DMS53 (cell line): ENCODE data around the gene PXYLP1.
A peak's percentile ranks its signal among the peaks of the same experiment; 100 is the strongest.
"Not testable (repeated sequence)": the region's sequence is repeated elsewhere in the genome, so short reads cannot be mapped to it uniquely, and the experiment has no call there.

ENCODE experiments used
- DNase-seq: peaks from one replicate; lab custom pipeline; 2025; lab: John Stamatoyannopoulos, UW

The PXYLP1 gene

DNA sequence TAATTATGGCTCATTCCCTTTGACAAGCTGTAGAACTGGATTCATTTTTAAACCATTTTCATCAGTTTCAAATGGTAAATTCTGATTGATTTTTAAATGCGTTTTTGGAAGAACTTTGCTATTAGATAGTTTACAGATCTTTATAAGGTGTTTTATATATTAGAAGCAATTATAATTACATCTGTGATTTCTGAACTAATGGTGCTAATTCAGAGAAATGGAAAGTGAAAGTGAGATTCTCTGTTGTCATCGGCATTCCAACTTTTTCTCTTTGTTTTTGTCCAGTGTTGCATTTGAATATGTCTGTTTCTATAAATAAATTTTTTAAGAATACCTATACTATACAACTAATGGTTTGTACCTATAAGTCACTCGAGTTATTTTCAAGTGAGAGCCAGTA lies 62.7 kb downstream of the PXYLP1 start:
- DNase-seq, result no peak

DNA sequence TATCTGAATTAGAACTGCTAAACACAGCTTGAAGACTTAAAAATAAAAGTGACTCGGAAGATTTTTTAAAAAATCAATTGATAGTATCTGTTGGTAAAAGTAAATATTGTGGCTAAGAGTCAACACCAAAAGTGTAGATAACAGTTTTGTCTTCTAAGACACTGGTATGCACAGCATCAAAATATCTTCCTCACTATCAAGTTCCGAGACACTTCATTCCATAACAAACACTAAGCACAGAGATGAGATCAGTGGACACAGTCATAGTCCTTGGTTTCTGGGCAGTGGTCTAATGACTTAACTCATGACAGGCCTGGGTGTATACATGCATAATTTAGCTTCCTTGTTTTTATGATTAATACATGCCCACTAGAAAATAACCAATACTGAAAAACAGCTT lies 63.2 kb downstream of the PXYLP1 start:
- no peak for DNase-seq

DNA sequence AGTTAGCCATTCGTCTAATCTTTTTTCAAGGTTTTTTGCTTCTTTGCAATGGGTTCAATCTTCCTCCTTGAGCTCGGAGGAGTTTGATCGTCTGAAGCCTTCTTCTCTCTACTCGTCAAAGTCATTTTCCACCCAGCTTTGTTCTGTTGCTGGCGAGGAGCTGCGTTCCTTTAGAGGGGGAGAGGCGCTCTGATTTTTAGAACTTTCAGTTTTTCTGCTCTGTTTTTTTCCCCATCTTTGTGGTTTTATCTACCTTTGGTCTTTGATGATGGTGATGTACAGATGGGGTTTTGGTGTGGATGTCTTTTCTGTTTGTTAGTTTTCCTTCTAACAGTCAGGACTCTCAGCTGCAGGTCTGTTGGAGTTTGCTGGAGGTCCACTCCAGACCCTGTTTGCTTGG lies 68.8 kb downstream of the PXYLP1 start:
- not testable (repeated sequence) for DNase-seq

DNA sequence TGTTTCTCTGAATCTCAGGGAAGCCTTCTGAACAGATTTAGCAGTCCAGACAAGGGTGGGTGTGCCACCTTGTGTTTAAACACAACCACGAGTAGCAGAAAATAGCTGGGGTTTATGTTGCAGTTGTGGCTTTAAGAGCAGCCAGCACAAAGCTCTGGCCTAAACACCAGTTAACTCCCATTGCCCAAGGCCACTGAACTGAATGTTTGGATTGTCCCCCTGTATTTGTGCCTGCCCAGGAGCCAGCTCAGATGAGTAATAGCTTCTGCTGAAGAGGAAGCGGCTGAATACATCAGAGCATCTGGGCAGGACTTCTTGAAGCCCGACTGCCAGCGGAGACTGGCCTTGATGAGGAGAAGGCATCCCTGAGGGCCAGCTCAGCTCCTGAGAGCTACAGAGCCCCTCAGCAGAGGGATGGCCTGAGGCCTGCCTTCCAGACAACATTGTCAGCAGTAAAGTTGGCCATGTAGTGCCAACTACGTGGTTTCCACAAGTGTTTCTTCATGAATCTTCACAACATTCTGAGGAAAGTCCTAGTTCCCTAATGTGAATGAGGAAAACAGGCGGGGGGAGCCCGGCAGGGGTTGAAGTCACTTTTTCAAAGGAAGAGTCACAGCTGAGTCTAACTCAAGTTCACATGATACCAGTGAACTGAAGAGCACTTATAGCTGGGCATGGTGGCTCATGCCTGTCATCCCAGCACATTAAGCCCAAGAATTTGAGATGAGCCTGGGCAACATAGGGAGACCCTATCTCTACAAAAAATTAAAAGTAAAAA lies 70.9 kb downstream of the PXYLP1 start:
- no peak for DNase-seq

DNA sequence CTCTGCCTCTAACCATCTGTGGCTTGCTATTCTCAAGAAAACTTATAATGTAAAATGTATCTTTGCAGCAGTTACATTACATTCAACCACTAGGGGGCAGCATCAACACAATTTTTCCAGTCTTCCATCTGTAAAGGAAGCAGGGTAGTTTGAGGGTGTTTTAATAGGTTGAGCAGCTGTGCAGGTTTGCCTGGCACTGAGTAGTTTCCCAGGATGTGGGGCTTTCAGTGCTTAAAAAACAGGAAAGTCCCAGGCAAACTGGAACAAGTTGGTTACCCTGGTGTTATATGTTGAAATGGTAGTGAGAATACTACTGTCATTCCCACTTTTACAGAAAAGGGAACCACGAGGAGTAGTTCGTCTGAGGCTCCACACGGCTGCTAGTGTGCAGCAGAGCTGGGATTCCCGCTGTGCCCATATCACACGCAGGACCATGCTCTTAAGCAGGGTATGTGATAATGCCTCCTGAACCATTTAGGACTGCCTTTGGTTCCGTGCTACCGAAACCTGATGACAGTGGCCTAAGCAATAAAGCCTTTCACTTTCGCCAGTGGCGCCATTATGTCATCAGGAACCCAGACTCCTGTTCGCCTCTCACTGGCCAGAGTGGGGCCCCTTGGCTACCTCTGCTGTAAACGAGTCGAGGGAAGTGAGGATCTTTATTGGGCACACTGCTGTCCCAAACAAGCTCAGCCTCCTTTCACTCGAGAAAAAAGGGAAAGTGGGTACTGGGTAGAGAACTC lies 72.0 kb downstream of the PXYLP1 start:
- DNase-seq, result peak; percentile 79

DNA sequence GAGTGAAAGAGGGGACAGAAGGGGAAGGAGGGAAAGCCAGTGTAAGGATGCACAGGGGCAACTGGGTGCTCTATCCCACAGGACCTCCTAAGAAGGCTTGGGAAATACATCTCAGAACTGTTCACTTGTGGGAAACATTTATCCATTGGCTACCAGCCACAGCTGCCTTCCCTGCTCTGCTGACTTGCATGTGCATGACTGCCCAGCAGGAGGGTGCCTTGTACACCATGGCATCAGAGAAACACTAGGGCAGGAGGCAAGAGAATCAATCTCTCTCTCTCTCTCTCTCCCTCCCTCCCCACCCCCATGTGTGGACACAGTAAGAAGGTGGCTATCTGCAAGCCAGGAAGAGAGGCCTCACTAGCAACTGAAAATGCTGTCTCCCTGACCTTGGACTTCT lies 73.8 kb downstream of the PXYLP1 start:
- DNase-seq, result peak; percentile 36

DNA sequence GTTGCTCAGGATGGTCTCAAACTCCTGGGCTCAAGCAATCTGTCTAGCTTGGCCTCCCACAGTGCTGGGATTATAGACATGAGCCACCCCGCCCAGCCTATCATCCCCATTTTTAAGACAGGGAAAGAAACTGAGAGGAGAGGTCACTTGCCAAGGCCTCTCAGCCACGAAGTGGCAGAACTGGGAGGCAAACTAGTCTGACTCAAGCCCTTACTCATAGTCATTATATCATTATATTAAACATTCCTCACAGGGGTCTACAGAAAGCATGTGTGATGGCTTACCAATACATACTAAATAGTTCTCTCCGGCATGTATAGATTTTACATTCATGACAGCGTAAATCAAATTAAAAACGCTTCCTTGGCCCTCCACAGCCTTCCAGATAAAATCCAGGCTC lies 74.7 kb downstream of the PXYLP1 start:
- DNase-seq, result no peak

DNA sequence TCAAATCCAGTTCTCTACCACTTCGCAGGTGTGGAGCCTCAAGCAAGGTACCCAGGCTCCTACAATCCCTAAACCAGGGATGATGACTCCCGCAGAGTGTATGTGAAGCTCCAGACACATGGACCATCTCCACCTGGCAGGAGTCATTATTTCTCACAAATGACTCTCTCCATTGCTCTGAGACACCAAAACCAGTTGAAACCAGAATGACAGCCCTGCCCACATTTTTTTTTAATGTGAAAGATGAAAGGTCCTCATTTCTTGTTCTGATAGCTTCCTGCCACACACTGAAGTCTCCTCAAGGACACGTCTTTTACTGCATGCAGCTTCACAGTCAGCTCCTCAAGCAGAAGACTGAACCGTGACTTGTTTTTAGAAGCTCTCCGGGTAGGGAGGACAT lies 75.3 kb downstream of the PXYLP1 start:
- DNase-seq, result no peak

DNA sequence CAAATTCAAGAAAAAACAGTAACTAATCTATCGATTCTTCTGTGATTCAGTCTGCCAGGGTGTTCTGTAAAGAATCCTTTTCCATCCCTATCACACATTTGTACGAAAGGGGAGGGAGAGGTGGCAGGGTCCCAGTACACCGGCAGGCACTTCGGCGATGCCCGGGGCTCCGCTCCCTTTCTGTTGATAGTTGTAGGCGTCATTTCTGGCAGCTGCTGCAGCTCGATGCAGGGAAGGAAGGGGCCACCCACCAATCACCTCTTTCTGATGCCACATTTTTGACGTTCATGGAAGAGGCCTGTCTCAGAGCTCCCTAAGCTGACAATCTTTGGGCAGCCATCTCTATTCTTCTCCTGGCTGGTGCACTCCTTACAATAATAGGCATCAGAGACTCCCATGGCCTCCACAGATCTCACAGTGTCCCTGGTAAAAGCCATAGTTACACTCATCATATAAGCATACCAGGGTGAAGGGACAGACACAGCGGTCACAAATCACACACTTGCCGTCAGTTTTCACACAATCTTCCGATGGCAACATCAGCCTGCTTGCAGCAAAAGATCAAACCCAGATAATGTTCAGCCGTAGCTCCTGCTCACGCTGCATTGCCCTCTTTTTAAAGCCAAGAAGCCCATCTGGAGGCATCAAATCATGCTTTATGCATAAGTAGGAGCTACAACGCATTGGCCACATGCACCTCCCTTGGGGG lies 75.9 kb downstream of the PXYLP1 start:
- DNase-seq, result no peak

DNA sequence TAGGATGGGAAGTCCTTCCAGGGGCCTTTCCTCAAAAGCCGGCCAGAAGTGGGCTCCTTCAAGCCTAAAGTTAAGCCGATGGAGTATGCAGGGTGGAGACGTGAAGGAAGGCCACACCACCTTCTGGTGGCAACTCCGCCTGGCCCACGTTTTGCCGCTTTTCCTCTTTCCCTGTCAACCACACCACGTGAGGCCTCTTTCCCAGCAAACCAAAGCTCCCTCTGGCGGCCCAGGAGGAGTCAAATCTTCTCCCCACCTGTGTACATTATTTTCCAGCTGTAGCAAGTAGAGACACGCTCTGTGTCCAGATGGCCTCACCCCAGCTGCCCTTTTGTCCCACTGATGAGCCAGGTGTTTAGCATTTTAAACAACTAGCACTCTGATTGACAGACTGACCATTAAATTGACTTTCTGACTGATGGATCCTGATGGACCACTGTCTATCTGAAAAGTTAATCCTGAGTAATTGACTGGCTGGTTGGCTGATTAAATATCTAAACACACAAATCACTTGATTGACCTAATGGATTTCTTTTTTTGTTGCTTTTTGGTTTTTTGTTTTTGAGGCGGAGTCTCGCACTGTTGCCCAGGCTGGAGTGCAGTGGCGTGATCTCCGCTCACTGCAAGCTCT lies 77.1 kb downstream of the PXYLP1 start:
- peak; percentile 94 for DNase-seq

DNA sequence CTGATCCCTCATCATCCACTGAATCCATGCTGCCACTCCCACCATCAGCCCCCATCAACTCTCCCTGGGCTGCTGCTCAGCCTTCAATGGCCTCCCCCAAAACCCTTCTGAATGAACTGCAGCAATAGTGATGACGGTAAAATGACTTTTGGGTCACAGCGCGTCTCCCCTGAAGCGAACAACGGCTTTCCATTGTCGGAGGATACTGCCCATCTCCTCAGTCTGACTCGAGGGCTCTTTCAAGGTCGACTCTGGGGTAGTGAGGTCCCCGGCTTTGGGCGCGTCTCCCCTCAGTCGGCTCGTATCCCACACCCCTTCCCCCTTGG lies 79.5 kb downstream of the PXYLP1 start:
- no peak for DNase-seq

DNA sequence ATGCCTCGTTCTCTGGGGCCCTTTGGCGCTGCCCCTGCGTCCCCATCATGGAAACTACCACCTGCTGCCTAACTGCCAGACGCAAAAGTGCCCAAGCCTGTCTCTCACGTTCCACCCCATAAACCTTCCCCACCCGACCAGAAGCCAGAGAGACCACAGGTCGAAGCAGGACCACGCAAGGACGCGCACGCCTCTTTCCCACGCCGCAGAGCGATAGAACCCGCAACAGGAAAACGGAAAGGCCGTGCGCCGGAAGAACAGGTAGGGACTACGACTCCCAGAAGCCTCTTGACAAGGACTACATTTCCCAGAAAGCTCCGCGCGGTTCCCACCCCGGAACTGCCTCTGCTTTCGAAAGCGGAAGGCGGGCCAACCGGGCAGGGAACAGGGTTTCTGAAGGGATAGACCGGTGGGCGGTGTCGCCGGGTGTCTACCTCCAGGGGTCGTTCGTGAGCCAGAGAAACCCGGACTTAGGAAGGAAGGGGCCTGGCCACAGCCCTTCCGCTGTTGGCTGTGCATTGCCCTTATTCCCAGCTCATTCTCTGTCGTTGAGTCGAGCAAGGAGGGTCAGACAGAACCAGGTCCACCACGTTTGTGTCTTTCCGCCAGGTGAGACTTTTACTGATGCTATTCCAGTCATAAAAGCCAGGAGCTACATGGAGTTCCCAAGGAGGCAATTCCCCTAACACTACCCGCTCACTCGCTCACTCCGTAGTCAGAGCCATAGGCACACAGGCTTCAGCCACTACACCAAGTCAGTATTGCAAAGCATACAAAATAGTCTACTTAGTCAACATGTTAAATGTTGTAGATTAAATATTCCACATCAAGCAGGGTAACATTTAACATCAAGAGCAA lies 80.1 kb downstream of the PXYLP1 start:
- peak; percentile 98 for DNase-seq

DNA sequence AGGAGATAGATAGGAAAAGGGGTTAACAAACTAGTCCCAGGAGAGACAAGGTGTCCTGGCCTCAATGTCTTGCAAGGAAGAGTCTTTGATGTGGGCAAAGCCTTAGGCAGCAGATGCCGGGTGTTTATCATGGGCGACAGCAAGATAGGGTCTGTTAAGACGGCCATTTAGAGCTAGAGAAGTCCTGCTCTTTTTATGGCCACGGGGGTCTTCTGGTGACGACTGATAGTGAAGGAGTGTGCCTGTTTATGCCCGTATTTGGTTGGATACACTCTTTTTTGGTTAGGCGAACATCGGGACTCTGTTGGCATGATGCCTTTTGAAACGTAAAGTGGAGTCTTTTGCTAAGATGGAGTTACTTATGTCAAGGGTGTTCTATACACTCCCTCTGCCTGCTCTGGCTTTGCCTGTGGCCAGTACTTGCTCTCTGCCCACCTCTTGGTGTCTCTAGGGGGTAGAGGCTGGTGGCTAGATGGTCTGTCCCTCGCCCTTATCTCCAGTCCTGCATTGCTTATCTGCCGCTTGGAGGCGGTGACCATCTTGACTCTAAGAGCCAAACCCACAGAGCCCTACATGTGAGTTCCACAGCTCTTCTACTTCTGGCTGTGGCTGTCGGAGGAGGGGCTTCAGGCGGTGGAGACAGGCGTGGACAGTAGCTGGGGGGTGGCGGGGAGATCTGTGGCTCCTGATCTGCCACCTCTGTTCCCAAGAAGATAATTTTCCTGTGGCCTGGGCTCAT lies 80.9 kb downstream of the PXYLP1 start:
- peak; percentile 34 for DNase-seq

DNA sequence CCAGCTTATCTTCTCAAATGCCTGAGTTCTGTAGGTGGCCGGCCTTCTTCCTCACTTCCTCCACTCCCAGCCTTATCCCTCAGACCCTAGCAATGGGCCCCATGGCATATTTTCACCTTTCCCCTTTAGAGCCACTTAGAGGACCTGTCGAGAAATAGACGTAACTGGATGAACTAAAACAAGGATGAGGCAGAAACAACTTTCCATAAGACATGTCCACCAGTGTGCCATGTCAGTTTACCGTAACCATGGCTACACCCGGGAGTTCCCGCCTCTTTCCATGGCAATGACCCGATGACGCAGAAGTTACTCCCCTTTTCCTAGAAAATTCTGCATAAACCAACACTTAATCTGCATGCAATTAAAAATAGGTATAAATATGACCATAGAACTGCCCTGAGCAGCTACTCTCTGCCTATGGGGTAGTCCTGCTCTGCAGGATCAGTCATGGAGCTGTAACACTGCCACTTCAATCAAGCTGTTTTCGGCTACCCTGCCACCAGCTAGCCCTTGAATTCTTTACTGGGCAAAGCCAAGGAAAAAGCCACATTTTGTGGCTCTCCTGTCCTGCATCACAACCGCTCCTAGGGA lies 81.6 kb downstream of the PXYLP1 start:
- no peak for DNase-seq

DNA sequence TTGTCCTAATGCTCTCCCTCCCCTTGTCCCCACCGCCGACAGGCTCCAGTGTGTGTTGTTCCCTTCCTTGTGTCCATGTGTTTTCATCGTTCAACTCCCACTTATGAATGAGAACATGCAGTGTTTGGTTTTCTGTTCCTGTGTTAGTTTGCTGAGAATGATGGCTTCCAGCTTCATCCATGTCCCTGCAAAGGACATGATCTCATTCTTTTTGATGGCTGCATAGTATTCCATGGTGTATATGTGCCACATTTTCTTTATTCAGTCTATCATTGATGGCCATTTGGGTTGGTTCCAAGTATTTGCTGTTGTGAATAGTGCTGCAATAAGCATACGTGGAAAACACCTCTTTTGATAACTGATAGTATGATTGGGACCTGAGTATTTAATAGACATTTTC lies 82.8 kb downstream of the PXYLP1 start:
- DNase-seq, result not testable (repeated sequence)

DNA sequence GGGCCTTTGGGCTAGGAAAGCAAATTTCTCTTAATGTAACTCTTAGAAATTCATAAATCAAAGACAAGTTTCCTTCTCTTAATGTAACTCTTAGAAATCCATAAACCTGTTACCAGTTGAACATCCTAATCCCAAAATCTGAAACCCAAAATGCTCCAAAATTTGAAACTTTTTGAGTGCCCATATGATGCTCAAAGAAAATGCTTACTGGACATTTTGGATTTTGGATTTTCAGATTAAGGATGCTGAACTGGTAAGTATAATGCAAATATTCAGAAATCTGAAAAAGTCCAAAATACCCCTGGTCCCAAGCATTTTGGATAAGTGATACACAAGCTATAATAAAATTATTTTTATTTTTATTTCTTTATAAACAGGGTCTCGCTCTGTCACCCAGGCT lies 85.2 kb downstream of the PXYLP1 start:
- DNase-seq, result no peak

DNA sequence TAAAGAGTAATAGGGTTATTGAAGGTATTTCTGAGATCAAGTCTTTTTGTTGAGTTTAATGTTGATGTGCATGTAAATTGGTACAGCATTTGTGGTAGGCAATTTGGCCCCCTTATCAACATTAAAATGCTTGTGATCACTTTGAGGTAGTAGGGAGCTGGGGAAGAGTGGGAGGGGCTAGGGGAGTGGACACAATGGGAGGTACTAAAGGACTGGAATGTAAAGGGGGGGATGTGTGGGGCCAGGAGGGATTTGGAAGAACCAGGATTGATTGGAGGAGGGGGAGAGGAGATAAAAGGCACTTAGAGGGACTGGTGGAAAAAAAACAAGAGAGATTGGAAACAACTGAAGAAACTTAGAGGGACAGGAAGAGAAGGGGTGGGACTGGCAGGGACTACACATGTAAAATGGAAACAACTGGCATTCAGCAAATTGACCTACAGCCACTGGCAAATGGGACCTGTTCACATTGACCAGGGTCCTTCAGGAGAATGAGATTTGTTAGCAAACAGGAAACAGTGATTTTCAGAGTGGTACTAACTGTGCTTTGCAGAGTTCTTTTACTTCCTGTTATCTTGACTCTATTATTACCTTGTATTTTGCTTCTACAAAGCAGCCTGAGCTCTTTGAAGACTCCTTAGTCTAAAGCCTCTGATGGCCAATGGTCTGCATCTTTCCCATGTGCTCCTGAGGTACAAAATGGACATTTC lies 88.9 kb downstream of the PXYLP1 start:
- DNase-seq, result no peak

DNA sequence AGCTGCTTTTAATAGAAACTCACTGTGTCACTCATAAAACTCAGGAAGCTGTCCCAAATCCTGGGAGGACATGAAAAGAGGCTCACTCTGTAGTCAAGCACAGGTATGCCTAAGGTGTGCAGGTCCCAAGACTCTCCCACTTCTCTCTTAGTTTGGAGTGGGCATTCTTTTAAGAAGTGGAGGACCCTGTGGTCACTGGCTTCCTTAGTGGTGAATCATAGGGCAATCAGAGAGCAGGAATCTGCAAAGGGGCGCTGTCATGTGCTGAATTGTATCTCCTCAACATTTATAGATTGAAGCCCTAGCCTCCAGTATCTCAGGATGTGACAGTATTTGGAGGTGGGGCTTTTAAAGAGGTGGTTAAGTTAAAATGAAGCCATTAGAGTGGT lies 89.5 kb downstream of the PXYLP1 start:
- DNase-seq, result no peak

DNA sequence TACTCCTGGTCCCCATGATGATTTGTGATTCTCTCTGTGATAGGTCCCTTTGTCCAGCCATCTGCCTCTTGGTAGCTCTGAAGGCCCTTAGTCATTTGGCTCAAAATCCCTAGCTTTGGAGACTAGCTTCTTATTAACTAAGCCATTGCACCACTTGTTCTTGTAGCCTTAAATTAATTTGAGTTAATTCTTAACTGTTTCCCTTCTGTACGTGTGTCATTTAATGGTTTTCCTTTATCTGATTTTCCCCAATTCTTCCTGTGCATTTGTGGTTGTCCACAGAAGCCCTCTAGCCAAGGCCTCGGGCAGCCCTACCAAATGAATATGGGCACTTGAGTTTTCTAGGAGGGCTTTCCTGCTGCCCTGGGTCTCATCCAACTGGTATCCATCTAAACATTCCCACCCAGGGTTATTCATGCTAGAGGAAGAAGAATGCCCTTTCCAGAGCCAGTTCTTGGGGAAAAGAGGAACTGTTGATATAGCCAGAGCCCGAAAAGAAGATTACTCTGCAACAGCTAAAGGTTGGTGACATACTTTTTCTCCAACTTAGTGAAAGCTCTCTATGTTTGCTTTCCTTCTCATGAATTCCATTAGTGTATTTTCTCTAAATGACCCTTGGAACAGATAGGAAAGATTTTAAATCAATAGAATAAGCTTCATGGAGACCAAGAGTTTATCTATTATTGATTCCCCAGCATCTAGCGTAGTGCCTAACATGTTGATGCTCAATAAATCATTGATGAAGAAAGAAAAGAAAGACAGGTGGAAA lies 92.5 kb downstream of the PXYLP1 start:
- DNase-seq, result no peak
